GM19397 (cell line): Measurements from ENCODE around the gene SPOCK3.

Source experiments
- ATAC-seq: cut with Tn5 transposase; IDR thresholded peaks from one replicate; pipeline ENCODE4 v1.9.1; 2021; ENCODE audit warnings: mild to moderate bottlenecking, moderate library complexity; ENCODE audit not compliant: unreplicated experiment

The SPOCK3 gene

GRCh38 chr4:166687828-166688227, 546.5 kb downstream of the SPOCK3 start:
- ATAC-seq, result no peak
